ENCODE measurements around the gene SYNDIG1L.

The SYNDIG1L gene

GRCh38 chr14:74429991-74430390, 4.0 kb upstream of the SYNDIG1L start:
- Histone ChIP-seq H3K27ac (ENCODE audit: low read depth, low read length) (peak overlapping the region; percentile 85), H3K27me3 (ENCODE audit: control insufficient read depth, insufficient read depth, low read length) (peaks cover 7% of the 10 kb centered on the region), H3K36me3 (ENCODE audit: control insufficient read depth, insufficient read depth, low read length) (no peaks in the 10 kb centered on the region), H3K9ac (ENCODE audit: low read depth, low read length) (0 out of 2 replicates have a peak overlapping the region, but pooled peaks have one; percentile 2), H3K4me1 (ENCODE audit: control insufficient read depth, insufficient read depth, low read length) (peaks cover 49% of the 10 kb centered on the region), H3K4me3 (ENCODE audit: low read depth, low read length) (no peak overlapping the region), H3K9me3 (ENCODE audit: control insufficient read depth, insufficient read depth, low read length) (no peaks in the 10 kb centered on the region)

GRCh38 chr14:74429221-74429691, 3.2 kb upstream of the SYNDIG1L start:
- Histone ChIP-seq H3K4me3 (ENCODE audit: low read depth, low read length) (0 out of 2 replicates have a peak overlapping the region, but pooled peaks have one; percentile 1), H3K4me1 (ENCODE audit: control insufficient read depth, insufficient read depth, low read length) (peaks cover 46% of the 10 kb centered on the region), H3K27ac (ENCODE audit: low read depth, low read length) (peak overlapping the region; percentile 85), H3K9ac (ENCODE audit: low read depth, low read length) (peak overlapping the region; percentile 2; the same call in 1 of the 2 replicates), H3K27me3 (ENCODE audit: control insufficient read depth, insufficient read depth, low read length) (peaks cover 15% of the 10 kb centered on the region), H3K9me3 (ENCODE audit: control insufficient read depth, insufficient read depth, low read length) (no peaks in the 10 kb centered on the region), H3K36me3 (ENCODE audit: control insufficient read depth, insufficient read depth, low read length) (no peaks in the 10 kb centered on the region)

GRCh38 chr14:74427651-74428050, 1.6 kb upstream of the SYNDIG1L start:
- H3K27ac ChIP-seq (ENCODE audit: low read depth, low read length), result no peak overlapping the region
- H3K9ac ChIP-seq (ENCODE audit: low read depth, low read length), result no peak overlapping the region
- H3K9me3 ChIP-seq (ENCODE audit: control insufficient read depth, insufficient read depth, low read length), result no peaks in the 10 kb centered on the region
- H3K36me3 ChIP-seq (ENCODE audit: control insufficient read depth, insufficient read depth, low read length), result no peaks in the 10 kb centered on the region
- no peak overlapping the region for H3K4me3 ChIP-seq (ENCODE audit: low read depth, low read length)
- H3K4me1 ChIP-seq (ENCODE audit: control insufficient read depth, insufficient read depth, low read length), result peaks cover 37% of the 10 kb centered on the region
- peaks cover 19% of the 10 kb centered on the region for H3K27me3 ChIP-seq (ENCODE audit: control insufficient read depth, insufficient read depth, low read length)

GRCh38 chr14:74425525-74426201, 347 bp downstream of the SYNDIG1L start:
- Histone ChIP-seq H3K9ac (ENCODE audit: low read depth, low read length) (no peak overlapping the region), H3K36me3 (ENCODE audit: control insufficient read depth, insufficient read depth, low read length) (no peaks in the 10 kb centered on the region), H3K27ac (ENCODE audit: low read depth, low read length) (no peak overlapping the region), H3K9me3 (ENCODE audit: control insufficient read depth, insufficient read depth, low read length) (no peaks in the 10 kb centered on the region), H3K4me3 (ENCODE audit: low read depth, low read length) (peak overlapping the region; percentile 64), H3K4me1 (ENCODE audit: control insufficient read depth, insufficient read depth, low read length) (peaks cover 38% of the 10 kb centered on the region), H3K27me3 (ENCODE audit: control insufficient read depth, insufficient read depth, low read length) (peaks cover 19% of the 10 kb centered on the region)

- Histone ChIP-seq H3K27me3 (ENCODE audit: control insufficient read depth, insufficient read depth, low read length) (peaks cover 19% of the 10 kb centered on the region), H3K4me1 (ENCODE audit: control insufficient read depth, insufficient read depth, low read length) (peaks cover 31% of the 10 kb centered on the region), H3K9ac (ENCODE audit: low read depth, low read length) (no peak overlapping the region), H3K4me3 (ENCODE audit: low read depth, low read length) (no peak overlapping the region), H3K27ac (ENCODE audit: low read depth, low read length) (no peak overlapping the region), H3K36me3 (ENCODE audit: control insufficient read depth, insufficient read depth, low read length) (no peaks in the 10 kb centered on the region), H3K9me3 (ENCODE audit: control insufficient read depth, insufficient read depth, low read length) (no peaks in the 10 kb centered on the region)
Observed at GRCh38 chr14:74424606-74425005, 1.4 kb downstream of the SYNDIG1L start.

GRCh38 chr14:74423246-74423645, 2.8 kb downstream of the SYNDIG1L start:
- H3K4me3 ChIP-seq (ENCODE audit: low read depth, low read length), result no peak overlapping the region
- H3K9ac ChIP-seq (ENCODE audit: low read depth, low read length), result no peak overlapping the region
- no peaks in the 10 kb centered on the region for H3K9me3 ChIP-seq (ENCODE audit: control insufficient read depth, insufficient read depth, low read length)
- H3K27me3 ChIP-seq (ENCODE audit: control insufficient read depth, insufficient read depth, low read length), result peaks cover 19% of the 10 kb centered on the region
- no peak overlapping the region for H3K27ac ChIP-seq (ENCODE audit: low read depth, low read length)
- no peaks in the 10 kb centered on the region for H3K36me3 ChIP-seq (ENCODE audit: control insufficient read depth, insufficient read depth, low read length)
- peaks cover 18% of the 10 kb centered on the region for H3K4me1 ChIP-seq (ENCODE audit: control insufficient read depth, insufficient read depth, low read length)

GRCh38 chr14:74421981-74422380, 4.0 kb downstream of the SYNDIG1L start:
- peaks cover 11% of the 10 kb centered on the region for H3K4me1 ChIP-seq (ENCODE audit: control insufficient read depth, insufficient read depth, low read length)
- no peaks in the 10 kb centered on the region for H3K36me3 ChIP-seq (ENCODE audit: control insufficient read depth, insufficient read depth, low read length)
- no peaks in the 10 kb centered on the region for H3K9me3 ChIP-seq (ENCODE audit: control insufficient read depth, insufficient read depth, low read length)
- no peak overlapping the region for H3K4me3 ChIP-seq (ENCODE audit: low read depth, low read length)
- H3K27ac ChIP-seq (ENCODE audit: low read depth, low read length), result no peak overlapping the region
- H3K9ac ChIP-seq (ENCODE audit: low read depth, low read length), result no peak overlapping the region
- peaks cover 19% of the 10 kb centered on the region for H3K27me3 ChIP-seq (ENCODE audit: control insufficient read depth, insufficient read depth, low read length)

GRCh38 chr14:74419086-74419485, 6.9 kb downstream of the SYNDIG1L start:
- no peak overlapping the region for H3K27ac ChIP-seq (ENCODE audit: low read depth, low read length)
- H3K9ac ChIP-seq (ENCODE audit: low read depth, low read length), result no peak overlapping the region
- peaks cover 21% of the 10 kb centered on the region for H3K4me1 ChIP-seq (ENCODE audit: control insufficient read depth, insufficient read depth, low read length)
- no peaks in the 10 kb centered on the region for H3K36me3 ChIP-seq (ENCODE audit: control insufficient read depth, insufficient read depth, low read length)
- H3K9me3 ChIP-seq (ENCODE audit: control insufficient read depth, insufficient read depth, low read length), result no peaks in the 10 kb centered on the region
- H3K4me3 ChIP-seq (ENCODE audit: low read depth, low read length), result no peak overlapping the region
- H3K27me3 ChIP-seq (ENCODE audit: control insufficient read depth, insufficient read depth, low read length), result peaks cover 3% of the 10 kb centered on the region

GRCh38 chr14:74418031-74418430, 8.0 kb downstream of the SYNDIG1L start:
- no peaks in the 10 kb centered on the region for H3K9me3 ChIP-seq (ENCODE audit: control insufficient read depth, insufficient read depth, low read length)
- H3K4me1 ChIP-seq (ENCODE audit: control insufficient read depth, insufficient read depth, low read length), result peaks cover 25% of the 10 kb centered on the region
- no peak overlapping the region for H3K4me3 ChIP-seq (ENCODE audit: low read depth, low read length)
- no peaks in the 10 kb centered on the region for H3K36me3 ChIP-seq (ENCODE audit: control insufficient read depth, insufficient read depth, low read length)
- no peak overlapping the region for H3K9ac ChIP-seq (ENCODE audit: low read depth, low read length)
- peaks cover 2% of the 10 kb centered on the region; the same call in 1 of the 2 replicates for H3K27me3 ChIP-seq (ENCODE audit: control insufficient read depth, insufficient read depth, low read length)
- no peak overlapping the region for H3K27ac ChIP-seq (ENCODE audit: low read depth, low read length)

GRCh38 chr14:74417611-74418010, 8.4 kb downstream of the SYNDIG1L start:
- no peak overlapping the region for H3K9ac ChIP-seq (ENCODE audit: low read depth, low read length)
- H3K27ac ChIP-seq (ENCODE audit: low read depth, low read length), result no peak overlapping the region
- no peaks in the 10 kb centered on the region for H3K36me3 ChIP-seq (ENCODE audit: control insufficient read depth, insufficient read depth, low read length)
- H3K4me3 ChIP-seq (ENCODE audit: low read depth, low read length), result no peak overlapping the region
- peaks cover 3% of the 10 kb centered on the region; the same call in 1 of the 2 replicates for H3K27me3 ChIP-seq (ENCODE audit: control insufficient read depth, insufficient read depth, low read length)
- peaks cover 25% of the 10 kb centered on the region for H3K4me1 ChIP-seq (ENCODE audit: control insufficient read depth, insufficient read depth, low read length)
- no peaks in the 10 kb centered on the region for H3K9me3 ChIP-seq (ENCODE audit: control insufficient read depth, insufficient read depth, low read length)

GRCh38 chr14:74417201-74417600, 8.8 kb downstream of the SYNDIG1L start:
- Histone ChIP-seq H3K36me3 (ENCODE audit: control insufficient read depth, insufficient read depth, low read length) (no peaks in the 10 kb centered on the region), H3K27ac (ENCODE audit: low read depth, low read length) (no peak overlapping the region), H3K4me3 (ENCODE audit: low read depth, low read length) (no peak overlapping the region), H3K27me3 (ENCODE audit: control insufficient read depth, insufficient read depth, low read length) (peaks cover 3% of the 10 kb centered on the region; the same call in 1 of the 2 replicates), H3K4me1 (ENCODE audit: control insufficient read depth, insufficient read depth, low read length) (peaks cover 24% of the 10 kb centered on the region), H3K9ac (ENCODE audit: low read depth, low read length) (no peak overlapping the region), H3K9me3 (ENCODE audit: control insufficient read depth, insufficient read depth, low read length) (no peaks in the 10 kb centered on the region)
